GM18517 (cell line): Measurements from ENCODE around the gene CDC34.

Experiments used
- ATAC-seq: cut with Tn5 transposase; IDR thresholded peaks from one replicate; pipeline ENCODE4 v1.9.1; 2021; ENCODE audit warnings: mild to moderate bottlenecking, moderate library complexity; ENCODE audit not compliant: unreplicated experiment

Gene CDC34, protein sequence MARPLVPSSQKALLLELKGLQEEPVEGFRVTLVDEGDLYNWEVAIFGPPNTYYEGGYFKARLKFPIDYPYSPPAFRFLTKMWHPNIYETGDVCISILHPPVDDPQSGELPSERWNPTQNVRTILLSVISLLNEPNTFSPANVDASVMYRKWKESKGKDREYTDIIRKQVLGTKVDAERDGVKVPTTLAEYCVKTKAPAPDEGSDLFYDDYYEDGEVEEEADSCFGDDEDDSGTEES

DNA sequence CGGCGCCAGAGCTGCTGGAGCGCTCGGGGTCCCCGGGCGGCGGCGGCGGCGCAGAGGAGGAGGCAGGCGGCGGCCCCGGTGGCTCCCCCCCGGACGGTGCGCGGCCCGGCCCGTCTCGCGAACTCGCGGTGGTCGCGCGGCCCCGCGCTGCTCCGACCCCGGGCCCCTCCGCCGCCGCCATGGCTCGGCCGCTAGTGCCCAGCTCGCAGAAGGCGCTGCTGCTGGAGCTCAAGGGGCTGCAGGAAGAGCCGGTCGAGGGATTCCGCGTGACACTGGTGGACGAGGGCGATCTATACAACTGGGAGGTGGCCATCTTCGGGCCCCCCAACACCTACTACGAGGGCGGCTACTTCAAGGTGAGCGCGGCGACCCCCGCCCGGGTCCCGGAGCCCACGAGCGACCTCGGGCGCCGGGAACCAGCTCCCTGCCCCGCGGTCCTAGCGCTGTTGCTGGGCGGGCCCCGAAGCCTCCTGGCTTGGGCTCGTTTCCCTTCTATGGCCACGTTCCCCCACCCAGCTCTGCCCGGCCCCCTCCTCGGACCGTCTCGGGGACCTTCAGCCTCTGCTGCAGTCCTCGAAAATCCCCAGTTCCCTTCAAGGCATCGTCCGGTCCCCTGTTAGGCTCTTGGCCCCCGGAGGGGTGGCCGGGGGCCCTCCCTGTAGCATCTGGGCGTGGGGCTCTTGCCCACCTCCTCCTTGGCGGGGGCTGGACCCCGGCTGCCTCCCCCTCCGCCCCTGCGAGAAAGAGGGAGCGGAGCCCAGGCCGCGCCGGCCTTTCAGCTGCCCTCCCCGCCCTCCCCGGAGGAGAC is at the start of gene CDC34:
Gene CDC34 (plus strand): TSS at position 8 of the 808 bp plus-strand sequence. CDS start 172 bp downstream, at position 180.
- peak; percentile 43 for ATAC-seq

DNA sequence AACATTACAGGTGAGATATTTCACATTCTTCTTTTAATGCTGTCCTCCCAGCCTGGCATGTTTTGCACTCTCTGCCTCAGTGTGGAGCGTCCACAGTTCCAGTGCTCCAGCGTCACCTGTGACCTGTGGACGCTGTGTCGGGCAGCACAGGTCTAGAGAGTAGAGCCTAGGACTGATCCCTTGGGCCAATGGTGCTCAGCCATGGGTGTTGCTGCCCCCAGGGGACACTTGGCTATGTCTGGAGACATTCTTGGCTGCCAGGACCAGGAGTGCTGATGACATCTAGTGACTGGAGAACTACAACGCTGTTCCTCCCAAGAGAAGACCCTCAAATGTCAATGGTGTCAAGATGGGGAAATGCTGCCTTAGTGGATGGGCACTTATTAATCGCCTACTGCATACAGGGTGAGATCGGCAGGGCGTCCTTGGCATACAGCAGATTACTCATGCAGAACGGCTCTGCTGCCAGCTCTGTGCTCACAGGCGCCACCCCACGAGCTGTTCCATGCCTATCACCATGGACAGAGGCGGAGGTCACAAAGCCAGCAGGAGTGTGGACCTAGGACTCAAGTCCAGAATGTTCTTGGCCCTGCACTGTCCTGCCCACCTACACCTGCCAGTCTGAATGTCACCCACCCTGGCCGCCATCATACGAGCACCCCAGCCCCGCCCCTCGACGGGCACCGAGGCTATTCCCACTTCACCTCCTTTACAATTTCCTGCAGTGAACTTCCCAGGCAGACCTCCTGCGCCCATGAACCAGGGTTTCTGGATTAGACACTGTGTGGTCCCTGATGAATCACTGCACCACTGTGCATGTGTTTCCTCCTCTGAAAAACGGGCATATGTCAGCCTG is 49.1 kb upstream of the CDC34 start:
- ATAC-seq, result no peak

DNA sequence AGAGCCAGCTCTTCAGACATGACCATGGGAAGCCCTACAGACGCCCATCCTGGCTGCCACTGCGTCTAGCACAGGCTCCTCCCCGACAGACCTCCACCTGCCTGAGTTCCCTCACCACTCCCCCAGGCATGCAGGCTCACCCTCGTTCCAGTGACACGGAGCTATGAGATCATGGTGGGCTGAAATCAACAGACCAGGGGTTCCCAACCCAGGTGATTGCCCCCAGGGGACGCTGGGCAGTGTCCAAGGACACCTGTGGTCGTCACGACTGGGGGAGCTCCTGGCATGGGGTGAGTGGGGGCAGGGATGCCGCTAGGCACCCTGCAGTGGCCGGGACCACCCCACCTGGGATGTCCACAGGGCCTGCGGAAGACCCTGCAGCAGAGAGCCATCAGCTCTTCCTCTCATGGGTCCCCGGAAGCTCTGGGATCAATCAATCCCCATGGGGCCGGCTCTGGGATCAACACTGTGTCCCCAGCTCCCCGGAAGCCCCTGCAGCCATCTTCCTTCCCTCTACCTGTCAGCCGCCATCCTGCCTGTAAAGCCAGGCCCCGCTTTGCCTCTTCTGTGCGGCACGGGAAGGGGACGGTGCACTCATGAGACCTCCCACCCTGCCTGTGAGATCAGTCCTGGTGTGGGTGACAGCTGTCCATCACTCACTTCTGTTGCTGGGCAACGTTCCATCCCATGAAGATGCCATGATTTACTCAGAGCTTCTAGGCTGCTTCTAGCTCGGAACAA is 48.1 kb upstream of the CDC34 start:
- ATAC-seq, result no peak

DNA sequence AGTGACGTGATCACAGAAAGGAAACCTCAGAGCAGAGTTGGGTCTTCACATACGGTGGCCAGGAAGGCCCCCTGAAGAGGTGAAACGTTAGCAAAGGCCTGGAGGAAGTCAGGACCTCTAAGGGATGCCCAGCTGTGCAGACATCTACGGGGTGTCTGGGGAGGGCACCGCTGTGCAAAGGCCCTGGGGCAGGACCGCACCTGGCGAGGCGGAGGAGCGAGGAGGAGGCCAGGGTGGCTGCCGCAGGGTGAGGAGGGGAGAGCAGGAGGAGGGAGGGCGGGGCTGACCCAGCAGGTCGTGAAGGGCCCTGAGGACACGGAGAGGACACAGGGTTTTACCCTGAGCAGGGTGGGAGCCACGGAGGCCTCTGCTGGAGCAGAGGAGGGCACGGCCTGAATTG is 47.1 kb upstream of the CDC34 start:
- ATAC-seq, result no peak

DNA sequence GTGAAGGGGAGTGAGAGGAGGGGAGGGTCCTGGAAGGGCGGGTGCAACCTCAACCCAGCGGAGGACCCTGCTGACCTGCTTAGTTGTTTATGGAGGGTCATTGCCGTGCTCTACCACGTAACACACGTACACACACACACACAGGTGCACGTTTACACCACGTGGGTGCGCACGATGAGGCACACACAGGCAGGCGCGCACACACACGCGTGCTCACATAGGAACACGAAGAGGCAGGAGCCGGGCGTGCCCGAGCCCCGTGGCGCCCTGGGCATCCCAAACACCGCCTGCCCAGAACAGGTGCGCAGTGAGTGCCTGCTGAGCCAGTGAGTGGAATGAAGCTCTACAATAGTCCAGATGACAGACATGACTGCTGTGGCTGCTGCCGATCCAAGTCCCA is 46.5 kb upstream of the CDC34 start:
- ATAC-seq, result no peak

DNA sequence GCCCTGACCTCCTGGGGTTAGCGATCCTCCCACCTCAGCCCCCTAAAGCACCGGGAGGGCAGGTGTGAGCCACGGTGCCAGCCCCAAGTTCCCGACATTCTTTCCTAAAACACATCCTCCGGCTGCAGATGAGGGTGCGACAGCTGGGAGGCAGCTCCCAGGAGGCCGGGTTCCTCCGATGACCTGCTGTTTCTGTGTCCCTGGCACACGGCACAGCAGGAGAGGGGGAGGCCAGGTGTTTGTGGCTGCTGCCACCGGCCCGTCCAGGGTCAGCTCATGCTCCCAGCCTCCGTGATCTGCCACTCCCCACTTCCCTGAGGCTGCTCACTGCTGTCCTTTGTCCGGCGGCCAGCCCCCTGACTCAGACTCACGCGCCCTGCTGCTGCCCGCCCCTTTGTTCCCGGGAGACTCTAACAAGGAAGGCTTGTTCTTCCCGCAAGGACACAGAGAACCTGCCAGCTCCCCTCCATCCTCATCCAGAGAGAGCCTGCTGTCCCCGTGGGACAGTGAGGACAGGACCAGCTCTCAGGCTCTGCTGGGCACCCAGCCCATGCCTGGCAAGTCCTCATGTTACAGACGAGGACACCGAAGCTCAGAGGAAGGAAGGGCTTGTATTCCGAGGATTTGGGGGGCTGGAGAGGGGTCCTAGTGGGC is 45.9 kb upstream of the CDC34 start:
- no peak for ATAC-seq

DNA sequence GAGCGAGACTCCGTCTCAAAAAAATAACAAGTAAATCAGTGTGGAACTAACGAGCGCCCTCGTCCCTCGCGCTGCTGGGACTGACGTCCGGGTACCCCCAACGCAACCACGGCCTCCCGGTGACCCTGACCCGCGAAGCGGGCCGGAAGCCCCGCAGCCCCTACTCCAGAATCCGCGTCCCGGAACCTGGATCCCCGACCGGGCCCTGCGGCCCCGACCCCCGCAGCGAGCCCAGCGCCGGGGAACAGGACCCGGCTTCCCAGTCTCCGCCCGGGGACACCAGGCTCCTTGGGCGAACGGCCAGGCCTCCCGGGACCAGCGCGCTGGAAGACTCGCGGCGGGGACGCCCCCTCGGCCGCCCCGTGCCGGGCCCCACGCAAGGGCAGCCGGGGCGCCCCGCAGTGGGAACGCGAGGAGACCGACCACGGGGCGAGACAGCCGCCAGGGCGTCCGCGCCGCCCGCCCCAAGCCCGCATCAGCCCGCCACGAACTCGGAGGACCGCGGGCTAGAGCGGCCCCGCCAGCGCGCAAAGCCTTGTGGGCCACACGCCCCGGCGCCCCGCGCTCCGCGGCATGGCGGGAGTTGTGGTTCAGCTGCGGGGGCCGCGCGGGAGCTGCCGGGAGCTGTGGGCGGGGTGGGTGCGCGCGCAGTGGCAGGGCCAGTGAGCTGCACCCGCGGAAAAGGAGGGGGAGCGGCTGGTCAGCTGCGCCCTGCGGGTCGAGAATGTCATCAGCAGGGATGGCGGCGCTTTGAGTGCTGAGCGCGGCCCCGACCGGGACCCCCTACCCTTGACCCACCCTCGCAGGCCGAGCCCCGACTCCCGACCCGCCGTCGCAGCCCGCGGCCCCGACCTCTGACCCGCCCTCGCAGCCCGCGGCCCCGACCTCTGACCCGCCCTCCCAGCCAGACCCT is 42.8 kb upstream of the CDC34 start:
- peak; percentile 77 for ATAC-seq

DNA sequence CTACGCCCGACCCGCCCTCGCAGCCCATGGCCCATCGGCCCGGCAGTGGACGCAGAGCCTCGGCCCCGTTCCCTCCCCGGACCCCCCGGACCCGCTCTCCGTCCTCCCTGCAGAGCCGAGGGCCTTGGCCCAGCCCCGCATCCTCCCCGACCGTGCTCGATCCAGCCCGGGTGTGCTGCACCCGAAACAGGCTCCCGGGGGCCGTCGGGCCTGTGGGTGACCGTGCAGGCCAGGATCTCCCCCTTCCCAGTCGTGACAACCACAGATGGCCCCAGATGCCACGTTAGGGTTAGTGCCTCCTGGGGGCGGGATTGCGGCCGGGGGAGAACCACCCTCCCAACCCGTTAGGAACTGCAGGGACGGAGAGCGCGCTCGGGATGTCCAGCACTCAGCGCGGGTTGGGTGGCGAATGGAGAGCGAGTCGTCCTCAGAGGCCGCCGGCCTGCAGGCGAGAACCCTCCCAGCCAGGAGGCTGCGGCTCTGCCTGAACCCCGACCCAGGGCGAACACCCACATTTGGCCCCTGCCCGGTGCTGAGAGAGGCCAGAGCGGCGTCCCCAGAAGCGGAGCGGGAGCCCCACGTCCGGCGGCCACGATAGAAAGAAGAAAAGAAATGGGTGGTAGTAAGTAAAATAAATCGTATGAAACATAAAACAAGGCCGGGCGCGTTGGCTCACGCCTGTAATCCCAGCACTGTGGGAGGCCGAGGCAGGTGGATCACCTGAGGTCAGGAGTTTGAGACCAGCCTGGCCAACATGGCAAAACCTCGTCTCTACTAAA is 42.0 kb upstream of the CDC34 start:
- ATAC-seq, result no peak

DNA sequence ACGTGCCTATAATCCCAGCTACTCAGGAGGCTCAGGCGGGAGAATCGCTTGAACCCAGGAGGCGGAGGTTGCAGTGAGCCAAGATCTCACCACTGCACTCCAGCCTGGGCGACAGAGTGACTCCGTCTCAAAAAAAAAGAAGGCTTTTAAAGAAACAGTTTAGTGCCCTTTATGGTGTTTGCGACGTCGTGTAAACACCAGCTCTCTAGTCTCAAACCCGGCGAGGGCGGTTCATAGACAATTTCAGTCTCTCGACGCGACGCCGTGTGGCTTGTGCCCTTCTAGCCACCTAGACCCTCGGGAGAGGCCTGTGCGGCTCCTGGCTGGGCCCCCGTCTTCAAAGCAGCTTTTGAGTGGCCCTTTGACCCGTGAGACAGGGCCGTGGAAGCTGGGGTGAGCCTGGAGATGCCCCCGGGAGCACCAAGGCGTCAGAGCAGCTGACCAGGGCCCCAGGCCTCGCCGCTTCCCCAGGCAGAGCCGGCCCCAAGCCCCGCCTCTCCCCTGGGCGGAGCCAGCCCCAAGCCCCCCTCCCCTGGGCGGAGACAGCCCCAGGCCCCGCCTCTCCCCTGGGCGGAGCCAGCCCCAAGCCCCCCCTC is 40.3 kb upstream of the CDC34 start:
- no peak for ATAC-seq

DNA sequence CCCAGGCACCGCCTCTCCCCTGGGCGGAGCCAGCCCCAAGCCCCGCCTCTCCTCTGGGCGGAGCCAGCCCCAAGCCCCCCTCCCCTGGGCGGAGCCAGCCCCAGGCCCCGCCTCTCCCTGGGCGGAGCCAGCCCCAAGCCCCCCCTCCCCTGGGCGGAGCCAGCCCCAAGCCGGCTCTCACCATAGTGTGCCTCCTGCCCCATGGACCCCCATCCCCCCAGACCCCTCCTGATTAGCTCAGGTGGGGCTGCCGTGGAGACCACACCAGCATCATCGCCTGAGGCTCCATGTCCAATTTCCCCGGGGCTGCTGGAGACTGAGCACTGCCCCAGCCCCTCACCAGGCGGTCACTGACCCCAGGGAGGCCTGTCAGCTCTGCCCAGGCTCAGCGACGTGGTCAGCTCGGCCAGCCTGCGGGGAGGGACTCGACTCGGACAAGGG is 39.4 kb upstream of the CDC34 start:
- no peak for ATAC-seq

DNA sequence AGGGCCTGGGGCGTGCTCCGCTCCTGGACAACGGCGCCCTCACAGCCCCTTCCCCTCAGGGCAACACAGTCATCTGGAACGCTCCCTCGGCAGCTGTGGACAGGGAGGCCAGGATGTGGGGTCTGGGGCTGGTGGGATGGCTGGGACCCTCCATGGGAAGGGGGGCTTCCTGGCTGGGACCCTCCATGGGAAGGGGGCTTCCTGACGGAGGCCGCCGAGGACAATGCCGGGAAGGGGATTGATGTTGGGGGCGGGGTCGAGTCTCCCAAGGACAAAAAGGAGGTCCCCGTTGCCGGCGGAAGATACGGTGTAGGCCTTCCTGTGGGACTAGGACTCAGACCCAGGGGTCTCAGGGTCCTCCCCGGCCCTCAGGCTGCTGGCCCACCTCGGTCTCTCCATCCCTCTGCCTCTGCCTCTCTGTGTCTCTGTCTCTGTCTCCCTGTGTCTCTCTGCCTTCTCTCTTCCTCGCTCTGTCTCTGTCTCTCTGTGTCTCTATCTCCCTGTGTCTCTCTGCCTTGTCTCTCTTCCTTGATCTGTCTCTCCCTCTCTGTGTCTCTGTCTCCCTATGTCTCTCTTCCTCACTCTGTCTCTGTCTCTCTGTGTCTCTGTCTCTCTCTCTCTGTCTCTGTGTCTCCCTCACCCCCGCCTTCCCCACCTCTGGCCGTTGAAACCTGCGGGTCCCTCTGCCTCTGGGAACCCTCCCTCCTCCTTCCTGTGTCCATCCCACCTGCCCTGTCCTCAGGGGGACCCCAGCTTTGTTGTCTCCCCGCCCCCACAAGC is 38.0 kb upstream of the CDC34 start:
- ATAC-seq, result no peak

DNA sequence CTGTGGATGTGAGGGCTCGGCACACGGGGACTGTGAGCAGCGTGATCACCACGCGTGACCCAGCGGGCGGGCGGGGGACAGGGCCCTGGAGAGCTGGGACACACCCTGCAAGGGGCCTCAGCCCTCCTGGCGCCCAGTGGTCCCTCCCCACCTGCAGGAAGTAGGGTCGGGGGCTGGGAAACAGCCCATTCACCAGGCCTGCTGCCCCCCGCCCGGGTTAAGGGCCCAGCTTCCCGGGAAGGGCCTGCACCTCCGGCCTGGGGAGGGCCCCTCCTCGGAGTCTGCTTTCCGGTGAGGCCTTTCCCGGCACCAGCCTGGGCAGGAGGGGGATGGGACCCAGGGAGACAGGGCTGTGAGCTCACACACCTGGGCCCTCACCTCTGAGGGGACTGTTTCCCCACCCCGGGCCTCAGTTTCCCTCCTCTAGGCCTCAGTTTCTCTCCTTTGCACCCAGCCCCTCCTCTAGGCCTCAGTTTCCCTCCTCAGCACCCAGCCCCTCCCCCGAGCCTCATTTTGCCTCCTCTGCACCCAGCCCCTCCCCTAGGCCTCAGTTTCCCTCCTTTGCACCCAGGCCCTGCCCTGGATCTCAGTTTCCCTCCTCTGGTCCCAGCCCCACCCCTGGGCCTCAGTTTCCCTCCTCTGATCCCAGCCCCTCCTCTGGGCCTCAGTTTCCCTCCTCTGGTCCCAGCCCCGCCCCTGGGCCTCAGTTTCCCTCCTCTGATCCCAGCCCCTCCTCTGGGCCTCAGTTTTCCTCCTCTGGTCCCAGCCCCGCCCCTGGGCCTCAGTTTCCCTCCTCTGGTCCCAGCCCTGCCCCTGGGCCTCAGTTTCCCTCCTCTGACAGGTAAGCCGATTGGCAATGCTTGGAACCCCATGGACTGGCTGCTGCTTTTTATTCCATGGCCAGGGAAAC is 37.1 kb upstream of the CDC34 start:
- ATAC-seq, result no peak

DNA sequence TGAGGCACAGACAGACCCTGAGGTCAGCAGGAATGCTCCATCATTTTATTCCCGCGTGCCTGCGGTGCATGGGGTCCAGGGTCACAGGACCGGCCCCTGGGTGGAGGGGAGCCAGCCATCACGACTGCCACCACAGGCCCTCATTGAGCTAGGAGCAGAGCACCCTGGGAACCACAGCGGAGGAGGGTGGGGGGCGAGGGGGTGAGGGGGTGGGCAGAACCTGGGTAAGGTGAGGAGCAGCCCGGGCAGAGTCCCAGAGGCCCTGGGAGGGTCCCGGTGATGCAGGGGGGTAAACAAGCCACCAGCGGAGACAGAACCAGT is 36.5 kb upstream of the CDC34 start:
- ATAC-seq, result no peak

DNA sequence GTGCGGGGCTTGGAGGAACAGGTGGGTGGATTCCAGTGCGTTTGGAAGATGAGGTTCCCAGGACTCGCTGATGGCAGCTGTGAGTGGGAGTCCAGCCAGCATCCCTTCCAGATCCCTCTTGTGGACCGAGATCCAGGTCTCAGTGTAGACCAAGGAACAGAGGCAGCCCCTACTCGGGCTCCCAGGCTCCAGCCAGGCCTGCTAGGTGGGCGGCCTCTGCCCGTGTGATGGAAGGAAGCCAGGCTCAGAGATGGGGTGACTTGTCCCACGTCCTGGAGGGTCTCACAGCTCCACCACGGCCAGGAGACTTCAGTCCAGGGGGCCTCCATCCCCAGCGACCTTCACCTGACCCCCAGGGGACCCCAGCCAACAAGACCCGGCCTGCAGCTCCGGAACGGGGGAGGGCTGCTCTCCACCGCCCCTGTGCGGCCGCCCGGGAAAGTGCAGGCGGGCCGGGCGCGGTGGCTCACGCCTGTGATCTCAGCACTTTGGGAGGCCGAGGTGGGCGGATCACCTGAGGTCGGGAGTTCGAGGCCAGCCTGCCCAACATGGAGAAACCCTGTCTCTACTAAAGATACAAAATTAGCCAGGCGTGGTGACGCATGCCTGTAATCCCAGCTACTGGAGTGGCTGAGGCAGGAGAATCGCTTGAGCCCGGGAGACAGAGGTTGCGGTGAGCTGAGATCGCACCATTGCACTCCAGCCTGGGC is 36.0 kb upstream of the CDC34 start:
- no peak for ATAC-seq

DNA sequence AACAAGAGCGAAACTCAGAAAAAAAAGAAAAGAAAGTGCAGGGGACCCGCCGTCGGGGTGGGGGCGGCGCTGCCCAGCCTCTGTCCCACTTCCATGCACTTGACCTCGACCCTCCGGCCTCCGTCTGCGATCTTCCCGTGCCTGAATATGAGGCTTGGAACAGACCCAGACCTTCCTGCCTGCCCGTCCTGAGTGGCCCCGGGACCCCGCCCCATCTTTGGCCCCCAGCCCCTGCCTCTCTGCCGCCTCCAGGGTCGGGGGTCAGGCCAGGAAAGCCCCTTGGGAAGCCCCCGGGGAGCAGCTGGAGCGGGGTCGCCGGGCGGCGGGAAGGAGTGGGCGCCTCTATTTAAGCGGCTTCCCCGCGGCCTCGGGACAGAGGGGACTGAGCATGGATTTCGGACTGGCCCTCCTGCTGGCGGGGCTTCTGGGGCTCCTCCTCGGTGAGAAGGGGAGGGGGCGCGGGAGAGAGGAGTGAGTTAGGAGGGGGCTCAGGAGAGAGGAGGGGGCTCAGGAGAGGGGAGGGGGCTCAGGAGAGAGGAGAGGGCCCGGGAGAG is 35.4 kb upstream of the CDC34 start, which contains the start of gene MADCAM1:
Gene MADCAM1 (plus strand): TSS at position 375 of the 554 bp plus-strand sequence. CDS start 14 bp downstream, at position 389.
- ATAC-seq, result no peak
